ENCODE data around the gene TRMT61B.

TRMT61B gene

DNA sequence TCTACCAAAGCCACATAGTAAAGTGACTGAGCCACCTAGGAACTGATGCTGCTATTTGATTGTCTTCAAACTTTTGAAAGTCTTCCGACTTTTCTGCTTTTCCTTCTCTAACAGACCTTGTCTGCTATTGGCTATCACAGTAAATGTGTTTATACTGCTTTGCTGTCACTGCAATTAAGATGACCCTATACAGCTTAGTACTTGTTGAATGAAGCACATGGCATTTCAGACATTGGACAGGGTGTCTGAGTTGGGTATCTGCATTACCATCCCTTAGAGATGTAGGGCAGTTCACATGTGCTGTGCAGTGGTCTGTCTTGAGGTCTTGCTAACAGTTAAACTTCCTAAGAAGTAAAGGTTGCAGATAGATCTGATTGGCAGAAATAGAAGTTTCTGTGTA is 27.9 kb upstream of the TRMT61B start:
- H3K9me3 ChIP-seq (ENCODE audit: control insufficient read depth, low read length), result no peaks in the 10 kb centered on the region
- H3K14ac ChIP-seq (ENCODE audit: low read length in 2 of 2), result no peak overlapping the region
- H2BK12ac ChIP-seq (ENCODE audit: low read length in 2 of 2), result no peak overlapping the region
- peaks cover 0 to 11% of the 10 kb centered on the region in 2 experiments for H3K36me3 ChIP-seq (ENCODE audit: control insufficient read depth in 1 of 2, insufficient read depth in 2 of 2, low read depth in 1 of 2, low read length in 2 of 2)
- H2BK120ac ChIP-seq (ENCODE audit: low read depth, low read length), result no peak overlapping the region
- H3K27ac ChIP-seq (ENCODE audit: low read length, poor library complexity, severe bottlenecking), result no peak overlapping the region
- H3K79me1 ChIP-seq (replicated peaks; ENCODE audit: low read length, poor library complexity, severe bottlenecking), result no peaks in the 10 kb centered on the region
- no peaks in the 10 kb centered on the region for H3K27me3 ChIP-seq (ENCODE audit: control insufficient read depth in 1 of 2, insufficient read depth in 1 of 2, low read length in 2 of 2)
- no peak overlapping the region for H2AFZ ChIP-seq (ENCODE audit: low read depth, low read length)
- peak overlapping the region; percentile 17 for H3K4me2 ChIP-seq (ENCODE audit: low read length, poor library complexity, severe bottlenecking)
- no peak overlapping the region for H4K91ac ChIP-seq (ENCODE audit: low read length)
- no peak overlapping the region for H3K4ac ChIP-seq (ENCODE audit: low read depth in 1 of 2, low read length in 2 of 2)
- H3K23ac ChIP-seq (ENCODE audit: low read length in 2 of 2), result no peak overlapping the region
- H2BK5ac ChIP-seq (ENCODE audit: low read depth, low read length, poor library complexity, severe bottlenecking), result no peak overlapping the region
- no peak for DNase-seq
- H2BK15ac ChIP-seq (ENCODE audit: low read depth, poor library complexity, severe bottlenecking), result no peak overlapping the region
- WGBS, result no CpG with 5 or more reads among the region's 1 CpG
- H3K4me1 ChIP-seq (ENCODE audit: control insufficient read depth, insufficient read depth, low read depth, low read length), result peaks cover 4% of the 10 kb centered on the region
- H4K8ac ChIP-seq (ENCODE audit: low read length), result no peak overlapping the region
- no peak overlapping the region for H3K18ac ChIP-seq (ENCODE audit: low read depth in 1 of 2, low read length in 2 of 2)
- no peak overlapping the region for H2AK5ac ChIP-seq (ENCODE audit: low read length, severe bottlenecking)
- H3K9ac ChIP-seq (ENCODE audit: low read length), result peak overlapping the region; percentile 4
- H3K4me3 ChIP-seq (ENCODE audit: insufficient read depth in 1 of 2, low read depth in 1 of 2, low read length in 2 of 2), result no peak overlapping the region

DNA sequence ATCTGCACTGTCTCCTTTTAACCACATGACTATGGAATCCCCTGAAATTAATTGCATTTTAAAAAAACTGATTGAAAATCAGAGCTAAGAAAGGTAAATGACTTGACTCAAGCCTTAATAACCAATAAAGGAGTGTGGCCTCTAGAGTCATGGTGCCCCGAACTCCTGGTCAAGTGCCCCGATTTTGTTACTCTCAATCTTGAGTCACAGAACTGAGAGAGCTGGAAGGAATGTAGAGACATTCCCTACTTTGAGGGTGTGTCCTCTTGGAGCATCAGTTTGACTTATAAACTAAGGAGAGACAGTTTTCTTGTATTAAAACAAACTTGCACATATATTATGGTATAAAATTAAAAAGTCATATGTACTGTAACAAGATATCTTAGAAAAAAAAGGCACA is 26.8 kb upstream of the TRMT61B start:
- no peak overlapping the region for H2AK5ac ChIP-seq (ENCODE audit: low read length, severe bottlenecking)
- no peak overlapping the region for H3K14ac ChIP-seq (ENCODE audit: low read length in 2 of 2)
- no peak overlapping the region for H2BK5ac ChIP-seq (ENCODE audit: low read depth, low read length, poor library complexity, severe bottlenecking)
- H3K27ac ChIP-seq (ENCODE audit: low read length, poor library complexity, severe bottlenecking), result no peak overlapping the region
- H3K36me3 ChIP-seq (ENCODE audit: control insufficient read depth in 1 of 2, insufficient read depth in 2 of 2, low read depth in 1 of 2, low read length in 2 of 2), result no peaks in the 10 kb centered on the region
- no peak overlapping the region for H2AFZ ChIP-seq (ENCODE audit: low read depth, low read length)
- H2BK15ac ChIP-seq (ENCODE audit: low read depth, poor library complexity, severe bottlenecking), result no peak overlapping the region
- H3K4ac ChIP-seq (ENCODE audit: low read depth in 1 of 2, low read length in 2 of 2), result no peak overlapping the region
- no peak overlapping the region for H3K9ac ChIP-seq (ENCODE audit: low read length)
- no peak overlapping the region for H2BK12ac ChIP-seq (ENCODE audit: low read length in 2 of 2)
- H3K27me3 ChIP-seq (ENCODE audit: control insufficient read depth in 1 of 2, insufficient read depth in 1 of 2, low read length in 2 of 2), result no peaks in the 10 kb centered on the region
- no peak overlapping the region for H2BK120ac ChIP-seq (ENCODE audit: low read depth, low read length)
- DNase-seq, result peak; percentile 33
- H3K23ac ChIP-seq (ENCODE audit: low read length in 2 of 2), result no peak overlapping the region
- H3K4me2 ChIP-seq (ENCODE audit: low read length, poor library complexity, severe bottlenecking), result no peak overlapping the region
- H3K4me1 ChIP-seq (ENCODE audit: control insufficient read depth, insufficient read depth, low read depth, low read length), result peaks cover 1% of the 10 kb centered on the region
- H3K4me3 ChIP-seq (ENCODE audit: insufficient read depth in 1 of 2, low read depth in 1 of 2, low read length in 2 of 2), result peak overlapping the region in 1 of 2 experiments; percentile 96
- H3K18ac ChIP-seq (ENCODE audit: low read depth in 1 of 2, low read length in 2 of 2), result no peak overlapping the region
- H3K79me1 ChIP-seq (replicated peaks; ENCODE audit: low read length, poor library complexity, severe bottlenecking), result no peaks in the 10 kb centered on the region
- H4K91ac ChIP-seq (ENCODE audit: low read length), result no peak overlapping the region
- no peak overlapping the region for H4K8ac ChIP-seq (ENCODE audit: low read length)
- 23% methylated on average over 2 of the region's 2 CpGs for WGBS
- no peaks in the 10 kb centered on the region for H3K9me3 ChIP-seq (ENCODE audit: control insufficient read depth, low read length)

DNA sequence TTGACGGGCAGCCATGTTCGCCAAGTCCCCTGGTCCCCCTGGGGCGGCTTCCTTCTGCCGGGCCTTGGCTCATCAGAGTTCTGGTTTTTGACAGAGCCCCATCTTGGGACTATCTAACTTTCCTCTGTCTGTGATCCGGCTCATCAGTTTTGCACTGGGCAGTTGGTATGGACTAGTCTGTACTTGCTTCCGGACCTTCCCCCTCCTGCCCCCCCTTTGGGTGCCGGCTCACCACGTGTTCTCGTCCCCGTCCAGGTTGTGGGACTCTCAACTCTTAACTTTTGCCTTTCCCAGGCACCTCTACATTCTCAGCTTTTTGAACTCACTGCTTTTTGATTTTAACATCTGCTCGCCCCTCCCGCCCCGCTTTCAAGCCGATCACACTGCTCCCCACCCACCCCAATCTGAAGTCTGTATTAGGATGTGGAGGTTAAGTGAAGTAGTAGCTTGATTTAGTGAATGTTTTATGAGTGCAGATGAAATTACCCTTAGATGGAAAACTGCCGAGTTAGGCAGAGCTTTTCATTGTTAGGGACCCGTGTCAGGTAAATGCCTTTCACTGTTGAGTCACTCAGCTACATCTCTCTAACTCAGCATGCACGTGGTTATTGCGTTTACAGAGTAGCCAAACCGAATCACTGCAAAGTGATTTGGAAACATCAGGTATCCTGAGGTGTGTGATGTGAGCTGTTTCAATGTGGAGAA is 25.2 kb upstream of the TRMT61B start:
- 0% methylated on average over 15 of the region's 19 CpGs for WGBS
- Histone ChIP-seq H3K36me3 (ENCODE audit: control insufficient read depth in 1 of 2, insufficient read depth in 2 of 2, low read depth in 1 of 2, low read length in 2 of 2) (no peaks in the 10 kb centered on the region), H3K4ac (ENCODE audit: low read depth in 1 of 2, low read length in 2 of 2) (peak overlapping the region in 1 of 2 experiments; percentile 100), H2BK120ac (ENCODE audit: low read depth, low read length) (peak overlapping the region; percentile 89), H4K91ac (ENCODE audit: low read length) (peak overlapping the region; percentile 85), H3K4me1 (ENCODE audit: control insufficient read depth, insufficient read depth, low read depth, low read length) (peaks cover 1% of the 10 kb centered on the region), H3K4me3 (ENCODE audit: insufficient read depth in 1 of 2, low read depth in 1 of 2, low read length in 2 of 2) (peak overlapping the region; percentile 96 to 97), H2BK5ac (ENCODE audit: low read depth, low read length, poor library complexity, severe bottlenecking) (peak overlapping the region; percentile 81), H2BK15ac (ENCODE audit: low read depth, poor library complexity, severe bottlenecking) (peak overlapping the region; percentile 16), H3K18ac (ENCODE audit: low read depth in 1 of 2, low read length in 2 of 2) (peak overlapping the region; percentile 65 to 98), H3K79me1 (replicated peaks; ENCODE audit: low read length, poor library complexity, severe bottlenecking) (no peaks in the 10 kb centered on the region), H3K27me3 (ENCODE audit: control insufficient read depth in 1 of 2, insufficient read depth in 1 of 2, low read length in 2 of 2) (no peaks in the 10 kb centered on the region), H3K9me3 (ENCODE audit: control insufficient read depth, low read length) (no peaks in the 10 kb centered on the region), H2AFZ (ENCODE audit: low read depth, low read length) (peak overlapping the region; percentile 79), H3K27ac (ENCODE audit: low read length, poor library complexity, severe bottlenecking) (peak overlapping the region; percentile 73), H3K9ac (ENCODE audit: low read length) (peak overlapping the region; percentile 96), H4K8ac (ENCODE audit: low read length) (no peak overlapping the region), H3K4me2 (ENCODE audit: low read length, poor library complexity, severe bottlenecking) (peak overlapping the region; percentile 81), H3K23ac (ENCODE audit: low read length in 2 of 2) (peak overlapping the region in 1 of 2 experiments; percentile 99), H2BK12ac (ENCODE audit: low read length in 2 of 2) (no peak overlapping the region), H2AK5ac (ENCODE audit: low read length, severe bottlenecking) (peak overlapping the region; percentile 69), H3K14ac (ENCODE audit: low read length in 2 of 2) (peak overlapping the region in 1 of 2 experiments; percentile 100)
- DNase-seq, result peak; percentile 45

DNA sequence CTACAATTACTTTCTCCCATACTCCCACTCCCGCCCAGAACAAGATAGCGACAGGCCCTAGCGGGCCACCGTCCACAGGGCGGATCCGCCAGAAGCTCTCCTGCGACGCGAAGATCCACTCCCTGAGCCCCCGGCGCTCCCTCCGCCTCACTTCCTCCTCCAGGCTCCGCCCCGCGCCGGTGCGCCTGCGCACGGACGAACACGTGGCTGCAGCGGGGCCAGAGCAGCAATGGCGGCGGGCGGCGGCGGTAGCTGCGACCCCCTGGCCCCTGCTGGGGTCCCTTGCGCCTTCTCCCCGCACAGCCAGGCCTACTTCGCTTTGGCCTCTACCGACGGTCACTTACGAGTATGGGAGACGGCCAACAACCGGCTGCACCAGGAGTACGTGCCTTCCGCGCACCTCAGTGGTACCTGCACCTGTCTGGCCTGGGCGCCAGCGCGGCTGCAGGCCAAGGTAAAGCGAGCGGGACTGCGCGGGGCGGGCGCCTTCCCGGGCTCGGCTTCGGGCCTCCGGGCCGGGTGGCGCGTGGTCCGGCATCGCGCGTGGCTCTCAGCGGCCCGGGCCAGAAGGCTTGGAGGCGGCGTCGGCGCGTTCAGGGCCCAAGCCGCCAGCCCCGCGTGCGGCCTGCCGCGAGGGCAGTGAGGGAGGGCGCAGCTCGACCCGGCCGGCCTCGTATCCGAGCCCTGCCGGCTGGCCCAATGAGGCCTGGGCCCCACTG is 24.5 kb upstream of the TRMT61B start, which contains the start of gene WDR43:
WDR43 (plus strand) TSS at position 198 of the 719 bp plus-strand sequence; CDS start at position 230, 32 bp downstream.
- Histone ChIP-seq H2BK120ac (ENCODE audit: low read depth, low read length) (peak within 1 kb of the TSS; percentile 89), H2BK15ac (ENCODE audit: low read depth, poor library complexity, severe bottlenecking) (peak within 1 kb of the TSS; percentile 16), H3K4me3 (ENCODE audit: insufficient read depth in 1 of 2, low read depth in 1 of 2, low read length in 2 of 2) (peak within 1 kb of the TSS; percentile 96 to 97), H3K79me1 (replicated peaks; ENCODE audit: low read length, poor library complexity, severe bottlenecking) (no peaks in the 10 kb centered on the region), H3K18ac (ENCODE audit: low read depth in 1 of 2, low read length in 2 of 2) (peak within 1 kb of the TSS; percentile 65 to 98), H4K91ac (ENCODE audit: low read length) (peak within 1 kb of the TSS; percentile 85), H3K36me3 (ENCODE audit: control insufficient read depth in 1 of 2, insufficient read depth in 2 of 2, low read depth in 1 of 2, low read length in 2 of 2) (no peaks in the 10 kb centered on the region), H2BK12ac (ENCODE audit: low read length in 2 of 2) (peak within 1 kb of the TSS in 1 of 2 experiments; percentile 83), H3K9ac (ENCODE audit: low read length) (peak within 1 kb of the TSS; percentile 96), H2AFZ (ENCODE audit: low read depth, low read length) (peak within 1 kb of the TSS; percentile 79), H3K9me3 (ENCODE audit: control insufficient read depth, low read length) (no peaks in the 10 kb centered on the region), H3K4me2 (ENCODE audit: low read length, poor library complexity, severe bottlenecking) (peak within 1 kb of the TSS; percentile 81), H3K27me3 (ENCODE audit: control insufficient read depth in 1 of 2, insufficient read depth in 1 of 2, low read length in 2 of 2) (peaks cover 0 to 3% of the 10 kb centered on the region in 2 experiments), H4K8ac (ENCODE audit: low read length) (peak within 1 kb of the TSS; percentile 99), H3K23ac (ENCODE audit: low read length in 2 of 2) (peak within 1 kb of the TSS in 1 of 2 experiments; percentile 99), H2BK5ac (ENCODE audit: low read depth, low read length, poor library complexity, severe bottlenecking) (peak within 1 kb of the TSS; percentile 81), H3K14ac (ENCODE audit: low read length in 2 of 2) (peak within 1 kb of the TSS in 1 of 2 experiments; percentile 100), H3K4me1 (ENCODE audit: control insufficient read depth, insufficient read depth, low read depth, low read length) (peaks cover 1% of the 10 kb centered on the region), H2AK5ac (ENCODE audit: low read length, severe bottlenecking) (peak within 1 kb of the TSS; percentile 79), H3K27ac (ENCODE audit: low read length, poor library complexity, severe bottlenecking) (peak within 1 kb of the TSS; percentile 73), H3K4ac (ENCODE audit: low read depth in 1 of 2, low read length in 2 of 2) (peak within 1 kb of the TSS; percentile 88 to 100)
- 1% methylated on average over 75 of the region's 79 CpGs for WGBS
- DNase-seq, result peak; percentile 99

Measured in mesenchymal stem cell (in vitro differentiated cells and primary cell).